HEK293T (cell line): Measurements from ENCODE around the gene AHDC1.
"Not testable (repeated sequence)": the region's sequence is repeated elsewhere in the genome, so short reads cannot be mapped to it uniquely, and the experiment has no call there.

Experiments
- CTCF ChIA-PET: fragments of 350-600 bp; formaldehyde crosslinking; extraction: SDS; loops from one replicate; lab custom pipeline; 2021; ENCODE audit warnings: antibody characterized with exemption, inconsistent platforms; lab: Yijun Ruan, JAX
- POLR2A ChIA-PET: fragments of 350-600 bp; formaldehyde crosslinking; extraction: SDS; loops from one replicate; lab custom pipeline; 2020; ENCODE audit warnings: antibody characterized with exemption, inconsistent platforms; lab: Yijun Ruan, JAX
- DNase-seq: peaks from one replicate; pipeline ENCODE4 v3.0.0; 2012; ENCODE audit warnings: mixed read lengths; ENCODE audit errors: extremely low spot score
- ARNT ChIP-seq: fragments of 450-650 bp; IDR thresholded peaks from 2 replicates; pipeline ENCODE4 v1.6.1; 2017; ENCODE audit warnings: mild to moderate bottlenecking
- BHLHE40 ChIP-seq: fragments of 450-650 bp; IDR thresholded peaks from 2 replicates; pipeline ENCODE4 v1.6.1; 2016; ENCODE audit warnings: mild to moderate bottlenecking, moderate library complexity, borderline replicate concordance
- CTBP1 ChIP-seq: fragments of 450-650 bp; IDR thresholded peaks from 2 replicates; pipeline ENCODE4 v1.6.1; 2016; ENCODE audit warnings: borderline replicate concordance
- ELF4 ChIP-seq: fragments of 450-650 bp; IDR thresholded peaks from 2 replicates; pipeline ENCODE4 v1.6.1; 2017; ENCODE audit warnings: antibody characterized with exemption
- FOXA1 ChIP-seq: fragments of 450-650 bp; IDR thresholded peaks from 2 replicates; pipeline ENCODE4 v1.6.1; 2016; ENCODE audit warnings: mild to moderate bottlenecking
- FOXK2 ChIP-seq: fragments of 450-650 bp; IDR thresholded peaks from 2 replicates; pipeline ENCODE4 v1.6.1; 2016; ENCODE audit warnings: mild to moderate bottlenecking
- FOXM1 ChIP-seq: fragments of 450-650 bp; IDR thresholded peaks from 2 replicates; pipeline ENCODE4 v1.6.1; 2017; ENCODE audit warnings: mild to moderate bottlenecking, borderline replicate concordance
- HDGF ChIP-seq: fragments of 450-650 bp; IDR thresholded peaks from 2 replicates; pipeline ENCODE4 v1.6.1; 2017; ENCODE audit warnings: antibody characterized with exemption, borderline replicate concordance
- L3MBTL2 ChIP-seq: fragments of 450-650 bp; conservative IDR thresholded peaks from 2 replicates; pipeline ENCODE4 v1.6.1; 2016; ENCODE audit warnings: mild to moderate bottlenecking
- LEF1 ChIP-seq: fragments of 450-650 bp; IDR thresholded peaks from 2 replicates; pipeline ENCODE4 v1.6.1; 2017; ENCODE audit warnings: mild to moderate bottlenecking, borderline replicate concordance
- NFRKB ChIP-seq: fragments of 450-650 bp; IDR thresholded peaks from 2 replicates; pipeline ENCODE4 v1.6.1; 2016; ENCODE audit warnings: mild to moderate bottlenecking, moderate library complexity
- SP1 ChIP-seq: fragments of 450-650 bp; IDR thresholded peaks from 2 replicates; pipeline ENCODE4 v1.6.1; 2017
- SUZ12 ChIP-seq: fragments of 450-650 bp; IDR thresholded peaks from 2 replicates; pipeline ENCODE4 v1.6.1; 2016; ENCODE audit warnings: mild to moderate bottlenecking
- TARDBP ChIP-seq: fragments of 450-650 bp; IDR thresholded peaks from 2 replicates; pipeline ENCODE4 v1.6.1; 2016
- ZNF384 ChIP-seq: fragments of 450-650 bp; IDR thresholded peaks from 2 replicates; pipeline ENCODE4 v1.6.1; 2016
- TF ChIP-seq, protein P1 (sequence below): fragments of 450-650 bp; IDR thresholded peaks from 2 replicates; pipeline ENCODE4 v1.6.1; 2016

Gene AHDC1

DNA sequence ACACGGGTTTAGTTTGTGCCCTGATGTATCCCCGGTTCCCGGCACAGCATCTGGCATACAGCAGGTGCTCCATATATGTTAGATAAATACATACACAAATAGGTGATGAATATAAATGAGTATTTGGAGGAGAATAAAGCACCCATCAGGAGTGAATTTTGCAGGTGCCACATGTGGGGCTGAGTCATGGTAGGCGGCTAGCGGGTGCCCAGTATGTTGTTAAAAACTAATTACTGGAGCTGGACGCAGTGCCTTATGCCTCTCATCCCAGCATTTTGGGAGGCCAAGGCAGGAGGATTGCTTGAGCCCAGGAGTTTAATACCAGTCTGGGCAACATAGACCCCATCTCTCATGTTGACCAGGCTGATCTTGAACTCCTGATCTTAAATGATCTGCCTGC lies 97.2 kb downstream of the AHDC1 start:
- ChIA-PET CTCF (no interaction called here), POLR2A (interaction anchor here (1.2 kb wide), 1 partner anchor 17 kb away, joined by 6 read pairs; the partner anchor contains the start of gene WASF2)
- no peak for TF ChIP-seq ARNT
- TF ChIP-seq SP1: no peak
- TF ChIP-seq, protein P1, sequence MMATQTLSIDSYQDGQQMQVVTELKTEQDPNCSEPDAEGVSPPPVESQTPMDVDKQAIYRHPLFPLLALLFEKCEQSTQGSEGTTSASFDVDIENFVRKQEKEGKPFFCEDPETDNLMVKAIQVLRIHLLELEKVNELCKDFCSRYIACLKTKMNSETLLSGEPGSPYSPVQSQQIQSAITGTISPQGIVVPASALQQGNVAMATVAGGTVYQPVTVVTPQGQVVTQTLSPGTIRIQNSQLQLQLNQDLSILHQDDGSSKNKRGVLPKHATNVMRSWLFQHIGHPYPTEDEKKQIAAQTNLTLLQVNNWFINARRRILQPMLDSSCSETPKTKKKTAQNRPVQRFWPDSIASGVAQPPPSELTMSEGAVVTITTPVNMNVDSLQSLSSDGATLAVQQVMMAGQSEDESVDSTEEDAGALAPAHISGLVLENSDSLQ: no peak
- DNase-seq: no peak

DNA sequence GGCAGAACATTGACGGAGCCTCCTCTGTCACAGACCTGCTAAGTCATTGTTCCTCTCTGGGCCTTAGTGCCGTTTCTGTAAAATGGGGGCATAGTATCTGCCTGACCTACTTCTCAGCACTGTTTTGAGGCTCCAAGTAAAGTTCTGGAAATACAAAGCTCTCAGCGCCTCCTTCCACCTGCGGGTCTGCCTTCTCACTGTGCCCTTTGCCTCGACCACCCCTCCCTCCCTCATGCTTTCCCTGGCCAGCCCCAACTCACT lies 98.6 kb downstream of the AHDC1 start:
- peak; percentile 3 for DNase-seq
- TF ChIP-seq L3MBTL2: no peak
- TF ChIP-seq FOXA1: no peak
- TF ChIP-seq FOXM1: no peak
- TF ChIP-seq LEF1: no peak
- no peak for TF ChIP-seq SUZ12
- no peak for TF ChIP-seq BHLHE40
- no peak for TF ChIP-seq NFRKB
- no peak for TF ChIP-seq ZNF384
- no peak for TF ChIP-seq FOXK2
- TF ChIP-seq, protein P1: no peak
- TF ChIP-seq SP1: no peak
- no peak for TF ChIP-seq HDGF
- TF ChIP-seq ELF4: no peak
- TF ChIP-seq TARDBP: no peak
- CTCF ChIA-PET: interaction anchor here (0.5 kb wide), 1 partner anchor 54 kb away, joined by 4 read pairs; no protein-coding TSS in a partner anchor
- POLR2A ChIA-PET: interaction anchor here (0.7 to 1.1 kb wide), 2 partner anchors 11 to 15 kb away, joined by 3 read pairs; partner anchors contain the start of gene WASF2

DNA sequence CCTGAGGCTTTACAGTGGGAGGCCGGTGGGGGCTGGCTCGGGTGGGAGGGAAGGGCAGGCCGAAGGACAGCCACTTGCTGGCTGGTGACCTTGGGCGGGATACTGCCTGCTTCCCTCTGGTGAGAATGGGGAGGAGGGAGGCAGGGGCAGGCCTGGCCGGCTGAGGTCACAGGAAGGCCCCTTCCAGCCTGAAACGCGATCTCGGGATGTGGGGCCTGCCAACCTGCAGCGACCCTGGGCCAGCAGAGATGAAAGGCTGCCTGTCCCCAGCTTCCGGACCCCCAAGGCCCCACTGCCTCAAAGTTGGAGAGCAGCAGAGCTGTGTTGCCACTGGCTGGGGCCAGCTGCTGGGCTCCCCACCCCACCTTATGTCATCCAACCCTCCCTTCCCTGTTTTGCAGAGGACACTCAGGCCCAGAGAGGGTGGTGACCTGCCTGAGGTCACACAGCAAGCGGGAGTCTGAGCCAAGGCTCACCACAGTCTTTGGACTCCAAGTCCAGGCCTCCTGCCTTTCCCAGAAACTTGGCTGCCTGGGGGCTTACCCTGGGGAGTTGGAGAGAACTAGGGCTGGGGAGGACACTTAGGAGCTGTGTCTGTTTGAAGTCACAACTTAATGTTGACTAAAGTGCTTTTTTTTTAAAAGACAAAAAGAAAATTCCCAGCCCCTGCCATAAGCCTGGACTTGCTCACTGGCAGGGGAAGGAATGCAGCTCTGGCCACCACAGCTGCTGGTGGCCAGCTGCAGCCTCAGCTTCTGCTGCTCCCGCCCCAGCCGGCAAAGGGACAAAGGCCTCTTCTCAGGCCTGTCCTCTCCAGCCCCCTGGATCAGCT lies 99.1 kb downstream of the AHDC1 start:
- DNase-seq: peak; percentile 24
- CTCF ChIA-PET: interaction anchor here (0.5 kb wide), 1 partner anchor 54 kb away, joined by 4 read pairs; no protein-coding TSS in a partner anchor
- TF ChIP-seq FOXK2 (no peak), ARNT (no peak), TARDBP (no peak), L3MBTL2 (no peak), HDGF (no peak), SP1 (no peak), CTBP1 (no peak)
- POLR2A ChIA-PET: interaction anchor here (0.7 to 1.1 kb wide), 2 partner anchors 10 to 15 kb away, joined by 3 read pairs; partner anchors contain the start of gene WASF2

DNA sequence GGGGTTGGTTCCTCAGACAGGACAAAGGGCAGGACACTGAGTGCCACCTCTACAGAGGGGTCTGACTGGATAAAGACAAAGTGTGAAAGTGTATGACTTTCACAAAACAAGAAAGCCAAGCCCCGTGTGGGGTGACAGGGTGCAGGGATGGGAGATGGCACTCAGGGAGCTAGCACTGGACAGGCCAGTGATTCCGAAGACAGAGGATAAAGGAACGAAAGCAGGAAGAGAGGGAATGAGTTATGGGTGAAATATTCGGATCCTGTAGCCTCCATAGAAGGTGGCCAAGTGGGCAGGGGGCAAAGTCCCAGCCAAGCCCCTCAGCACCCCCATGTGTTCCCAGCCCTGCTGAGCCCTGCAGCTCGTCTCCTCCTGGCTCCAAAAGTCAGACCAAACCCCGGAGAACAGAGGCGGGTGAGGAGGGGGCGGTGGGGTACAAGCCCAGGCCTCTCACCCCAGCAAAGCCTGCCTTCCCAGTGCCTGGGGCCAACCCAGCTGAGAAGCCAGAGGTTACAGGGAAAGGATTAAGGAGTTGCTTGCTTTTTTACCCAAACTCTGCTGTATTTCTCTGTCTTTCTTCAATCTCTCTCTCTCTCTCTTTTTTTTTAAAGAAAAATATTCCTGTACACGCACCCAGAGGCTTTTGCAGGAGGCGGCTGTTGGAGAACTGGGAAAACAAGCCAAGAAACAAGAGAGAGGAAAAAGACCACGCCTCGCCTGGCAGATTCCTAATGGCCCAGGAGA lies 99.9 kb downstream of the AHDC1 start:
- CTCF ChIA-PET: interaction anchor here (0.7 kb wide), 1 partner anchor 103 kb away, joined by 4 read pairs; no protein-coding TSS in a partner anchor
- POLR2A ChIA-PET: interaction anchor here (0.7 kb wide), 1 partner anchor 14 kb away, joined by 3 read pairs; the partner anchor contains the start of gene WASF2
- DNase-seq: peak; percentile 9
- no peak for TF ChIP-seq NFRKB
- TF ChIP-seq CTBP1: no peak
- no peak for TF ChIP-seq FOXM1
- TF ChIP-seq, protein P1: no peak
- TF ChIP-seq TARDBP: no peak
- no peak for TF ChIP-seq HDGF
- no peak for TF ChIP-seq LEF1
- no peak for TF ChIP-seq L3MBTL2
- no peak for TF ChIP-seq ELF4
- no peak for TF ChIP-seq BHLHE40
- TF ChIP-seq SUZ12: no peak
- no peak for TF ChIP-seq FOXK2
- TF ChIP-seq ZNF384: no peak
- no peak for TF ChIP-seq FOXA1

DNA sequence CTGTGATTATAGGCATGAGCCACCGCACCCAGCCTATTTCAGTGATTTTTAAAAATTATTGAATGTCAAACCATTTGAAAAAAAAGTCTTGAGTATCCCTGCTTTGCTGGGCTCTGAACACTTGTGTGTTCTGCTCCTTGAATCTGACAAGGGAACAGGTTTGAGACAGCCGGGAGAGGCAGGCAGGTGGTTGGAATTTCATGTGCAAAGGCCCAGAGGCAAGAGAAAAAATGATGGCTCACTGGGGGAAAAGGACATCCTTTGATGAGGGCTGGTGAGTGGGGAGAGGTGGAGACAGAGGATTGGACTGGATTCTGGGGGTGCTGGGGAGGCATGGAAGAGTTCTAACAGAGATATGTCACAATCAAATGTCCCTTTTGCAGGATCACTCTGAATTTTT lies 100.9 kb downstream of the AHDC1 start:
- ChIA-PET POLR2A (no interaction called here), CTCF (interaction anchor here (0.7 kb wide), 1 partner anchor 104 kb away, joined by 4 read pairs; no protein-coding TSS in a partner anchor)
- no peak for DNase-seq
- TF ChIP-seq FOXM1: no peak
- TF ChIP-seq ZNF384: 0 out of 2 replicates have a peak, but pooled peaks have one; percentile 27

DNA sequence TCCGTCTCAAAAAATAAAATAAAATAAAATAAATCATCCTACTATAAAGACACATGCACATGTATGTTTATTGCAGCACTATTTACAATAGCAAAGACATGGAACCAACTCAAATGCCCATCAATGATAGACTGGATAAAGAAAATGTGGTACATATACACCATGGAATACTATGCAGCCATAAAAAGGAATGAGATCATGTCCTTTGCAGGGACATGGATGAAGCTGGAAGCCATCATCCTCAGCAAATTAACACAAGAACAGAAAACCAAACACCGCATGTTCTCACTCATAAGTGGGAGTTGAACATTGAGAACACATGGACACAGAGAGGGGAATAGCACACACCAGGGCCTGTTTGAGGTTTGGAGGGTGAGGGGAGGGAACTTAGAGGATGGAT lies 102.8 kb downstream of the AHDC1 start:
- DNase-seq, CTCF ChIA-PET, POLR2A ChIA-PET: not testable (repeated sequence)
